Measurements from ENCODE around the gene ITIH5.

ITIH5 gene

GRCh38 chr10:7561216-7561893 lies 105.4 kb downstream of the ITIH5 start:
- DNase-seq = no peak
- no peak overlapping the region for H3K27ac Mint-ChIP-seq
- H3K27me3 Mint-ChIP-seq = no peaks in the 10 kb centered on the region
- H3K4me3 Mint-ChIP-seq = no peak overlapping the region
- H3K4me1 Mint-ChIP-seq = no peaks in the 10 kb centered on the region
- no peaks in the 10 kb centered on the region for H3K9me3 Mint-ChIP-seq
- no peak for ATAC-seq

GRCh38 chr10:7560519-7560918 lies 106.2 kb downstream of the ITIH5 start:
- H3K4me1 Mint-ChIP-seq = no peaks in the 10 kb centered on the region
- H3K9me3 Mint-ChIP-seq = no peaks in the 10 kb centered on the region
- no peak for DNase-seq
- H3K27ac Mint-ChIP-seq = no peak overlapping the region
- H3K27me3 Mint-ChIP-seq = no peaks in the 10 kb centered on the region
- ATAC-seq = no peak
- H3K4me3 Mint-ChIP-seq = no peak overlapping the region

GRCh38 chr10:7559386-7559785 lies 107.4 kb downstream of the ITIH5 start:
- DNase-seq (no peak), ATAC-seq (no peak)
- no peaks in the 10 kb centered on the region for H3K4me1 Mint-ChIP-seq
- H3K27ac Mint-ChIP-seq = no peak overlapping the region
- H3K27me3 Mint-ChIP-seq = no peaks in the 10 kb centered on the region
- no peaks in the 10 kb centered on the region for H3K9me3 Mint-ChIP-seq
- H3K4me3 Mint-ChIP-seq = no peak overlapping the region

- Mint-ChIP-seq H3K4me1 (no peaks in the 10 kb centered on the region), H3K4me3 (no peak overlapping the region), H3K9me3 (no peaks in the 10 kb centered on the region), H3K27me3 (no peaks in the 10 kb centered on the region), H3K27ac (no peak overlapping the region)
- DNase-seq (no peak), ATAC-seq (no peak)
Observed at GRCh38 chr10:7558036-7558435, 108.7 kb downstream of the ITIH5 start.

GRCh38 chr10:7553531-7553930 lies 113.2 kb downstream of the ITIH5 start:
- DNase-seq = no peak
- no peaks in the 10 kb centered on the region for H3K4me1 Mint-ChIP-seq
- H3K9me3 Mint-ChIP-seq = no peaks in the 10 kb centered on the region
- ATAC-seq = no peak
- peak overlapping the region in 1 of 2 donors; percentile 3 for H3K27ac Mint-ChIP-seq
- H3K27me3 Mint-ChIP-seq = no peaks in the 10 kb centered on the region
- H3K4me3 Mint-ChIP-seq = no peak overlapping the region

- no peak overlapping the region for H3K4me3 Mint-ChIP-seq
- no peaks in the 10 kb centered on the region for H3K9me3 Mint-ChIP-seq
- no peaks in the 10 kb centered on the region for H3K27me3 Mint-ChIP-seq
- DNase-seq = no peak
- H3K4me1 Mint-ChIP-seq = no peaks in the 10 kb centered on the region
- no peak for ATAC-seq
- no peak overlapping the region for H3K27ac Mint-ChIP-seq
Observed at GRCh38 chr10:7551950-7552716, 114.6 kb downstream of the ITIH5 start.

- no peak for ATAC-seq
- no peak overlapping the region for H3K27ac Mint-ChIP-seq
- no peaks in the 10 kb centered on the region for H3K4me1 Mint-ChIP-seq
- DNase-seq = no peak
- H3K27me3 Mint-ChIP-seq = no peaks in the 10 kb centered on the region
- H3K9me3 Mint-ChIP-seq = no peaks in the 10 kb centered on the region
- H3K4me3 Mint-ChIP-seq = no peak overlapping the region
Observed at GRCh38 chr10:7551289-7551688, 115.5 kb downstream of the ITIH5 start.

- Mint-ChIP-seq H3K27me3 (no peaks in the 10 kb centered on the region), H3K4me3 (no peak overlapping the region), H3K9me3 (no peaks in the 10 kb centered on the region), H3K27ac (no peak overlapping the region), H3K4me1 (no peaks in the 10 kb centered on the region)
- ATAC-seq = no peak
- no peak for DNase-seq
Observed at GRCh38 chr10:7550013-7550412, 116.8 kb downstream of the ITIH5 start.

GRCh38 chr10:7547829-7548228 lies 118.9 kb downstream of the ITIH5 start:
- H3K27ac Mint-ChIP-seq = peak overlapping the region in 1 of 2 donors; percentile 38
- H3K9me3 Mint-ChIP-seq = no peaks in the 10 kb centered on the region
- no peak overlapping the region for H3K4me3 Mint-ChIP-seq
- DNase-seq (no peak), ATAC-seq (no peak)
- H3K4me1 Mint-ChIP-seq = no peaks in the 10 kb centered on the region
- H3K27me3 Mint-ChIP-seq = no peaks in the 10 kb centered on the region

- Mint-ChIP-seq H3K27ac (no peak overlapping the region), H3K4me3 (no peak overlapping the region), H3K9me3 (no peaks in the 10 kb centered on the region), H3K4me1 (no peaks in the 10 kb centered on the region), H3K27me3 (no peaks in the 10 kb centered on the region)
- ATAC-seq = no peak
- no peak for DNase-seq
Observed at GRCh38 chr10:7547206-7547605, 119.6 kb downstream of the ITIH5 start.

- Mint-ChIP-seq H3K27me3 (no peaks in the 10 kb centered on the region), H3K4me3 (no peak overlapping the region), H3K4me1 (no peaks in the 10 kb centered on the region), H3K9me3 (no peaks in the 10 kb centered on the region), H3K27ac (peak overlapping the region in 1 of 2 donors; percentile 9)
- ATAC-seq (no peak), DNase-seq (no peak)
Observed at GRCh38 chr10:7546385-7546967, 120.3 kb downstream of the ITIH5 start.

GRCh38 chr10:7545792-7546191 lies 121.0 kb downstream of the ITIH5 start:
- no peaks in the 10 kb centered on the region for H3K4me1 Mint-ChIP-seq
- H3K27me3 Mint-ChIP-seq = no peaks in the 10 kb centered on the region
- ATAC-seq = no peak
- H3K27ac Mint-ChIP-seq = no peak overlapping the region
- no peaks in the 10 kb centered on the region for H3K9me3 Mint-ChIP-seq
- no peak overlapping the region for H3K4me3 Mint-ChIP-seq
- no peak for DNase-seq

- no peaks in the 10 kb centered on the region for H3K27me3 Mint-ChIP-seq
- no peak overlapping the region for H3K27ac Mint-ChIP-seq
- no peak overlapping the region for H3K4me3 Mint-ChIP-seq
- H3K4me1 Mint-ChIP-seq = no peaks in the 10 kb centered on the region
- DNase-seq (no peak), ATAC-seq (no peak)
- no peaks in the 10 kb centered on the region for H3K9me3 Mint-ChIP-seq
Observed at GRCh38 chr10:7545261-7545660, 121.5 kb downstream of the ITIH5 start.

GRCh38 chr10:7544203-7544602 lies 122.6 kb downstream of the ITIH5 start:
- Mint-ChIP-seq H3K9me3 (peaks cover 2% of the 10 kb centered on the region in 2 donors), H3K4me1 (peaks cover 8% of the 10 kb centered on the region), H3K27me3 (no peaks in the 10 kb centered on the region), H3K4me3 (no peak overlapping the region), H3K27ac (peak overlapping the region in 1 of 2 donors; percentile 59)
- DNase-seq (no peak), ATAC-seq (no peak)

GRCh38 chr10:7542189-7542914 lies 124.4 kb downstream of the ITIH5 start:
- Mint-ChIP-seq H3K27ac (peak overlapping the region in 1 of 2 donors; percentile 3), H3K27me3 (no peaks in the 10 kb centered on the region), H3K4me3 (no peak overlapping the region), H3K4me1 (peaks cover 18% of the 10 kb centered on the region), H3K9me3 (peaks cover 6 to 14% of the 10 kb centered on the region in 2 donors)
- no peak for ATAC-seq
- DNase-seq = no peak

Data from stimulated activated naive CD8-positive, alpha-beta T cell treated with anti-CD3 and anti-CD28 coated beads, Interleukin-15, amount 100 ng/mL, for 72 hours (primary cell).